ENCODE data around the gene RBFOX2. TPM values are rescaled to one million over a fixed set of nuclear protein-coding genes. Genes with fewer than 3 reads are reported as not detected.
"Not testable (repeated sequence)": the region's sequence is repeated elsewhere in the genome, so short reads cannot be mapped to it uniquely, and the experiment has no call there.

Gene RBFOX2
- total and polyA plus RNA-seq, 2 of the 8 experiments (the other 6 are each of a cell fraction or from before 2014, with no cell fraction given) = 121 to 122 TPM

- H4K8ac ChIP-seq (ENCODE audit: extremely low read depth, insufficient read depth, low read length); DNase-seq (ENCODE audit: low read depth in 1 of 2, low spot score in 2 of 2); CTCF ChIA-PET (ENCODE audit: partially characterized antibody); H3K36me3 ChIP-seq (ENCODE audit: control insufficient read depth in 2 of 4, insufficient read depth in 4 of 4, low read length in 3 of 4); H2BK5ac ChIP-seq (ENCODE audit: low read depth, low read length); H2AK5ac ChIP-seq (ENCODE audit: low read depth, low read length); H3K4me1 ChIP-seq (replicated peaks in 1 of 4; ENCODE audit: control insufficient read depth in 3 of 4, insufficient read depth in 4 of 4, low read length in 3 of 4); FAIRE-seq; H4K20me1 ChIP-seq (replicated peaks in 1 of 2; ENCODE audit: control insufficient read depth in 1 of 2, insufficient read depth in 2 of 2, low read length in 2 of 2); H2BK12ac ChIP-seq (ENCODE audit: low read depth, low read length); H3K27me3 ChIP-seq (replicated peaks in 1 of 4; ENCODE audit: control insufficient read depth in 3 of 4, extremely low read depth in 1 of 4, insufficient read depth in 3 of 4, low read length in 3 of 4); H3K23ac ChIP-seq (ENCODE audit: insufficient read length); H2BK120ac ChIP-seq (replicated peaks; ENCODE audit: low read depth, low read length); H3K79me1 ChIP-seq (ENCODE audit: low read depth, low read length); H2BK15ac ChIP-seq (ENCODE audit: low read length); H3K14ac ChIP-seq (ENCODE audit: insufficient read length); H4K5ac ChIP-seq (ENCODE audit: insufficient read length, low read depth, low read length); H3K27ac ChIP-seq (ENCODE audit: low read depth, low read length); H3K9ac ChIP-seq (replicated peaks in 1 of 4; ENCODE audit: extremely low read depth in 1 of 4, low read depth in 3 of 4, low read length in 3 of 4); H3K4ac ChIP-seq (replicated peaks; ENCODE audit: insufficient read length, low read depth, low read length); H3K79me2 ChIP-seq (ENCODE audit: control insufficient read depth in 1 of 2, insufficient read depth in 2 of 2, low read length in 2 of 2); H2BK20ac ChIP-seq (ENCODE audit: low read length); POLR2A ChIA-PET (ENCODE audit: partially characterized antibody); H3K4me3 ChIP-seq (ENCODE audit: extremely low read depth in 1 of 4, insufficient read depth in 2 of 4, low read depth in 3 of 4, low read length in 4 of 4); H3K4me2 ChIP-seq (ENCODE audit: insufficient read depth in 1 of 2, low read depth in 2 of 2, low read length in 2 of 2); H3K56ac ChIP-seq (replicated peaks; ENCODE audit: insufficient read length, low read depth, low read length); H3K23me2 ChIP-seq (ENCODE audit: low read depth, low read length); H3K18ac ChIP-seq (ENCODE audit: extremely low read depth, low read length); H3K9me3 ChIP-seq (ENCODE audit: insufficient read depth in 2 of 2, low read depth in 1 of 2, low read length in 1 of 2); H2AFZ ChIP-seq (ENCODE audit: low read length); H4K91ac ChIP-seq (replicated peaks; ENCODE audit: insufficient read length, low read length): not testable (repeated sequence)
- 90% methylated on average over 4 of the region's 6 CpGs; no CpG with 5 or more reads in 1 of the 2 experiments for WGBS, 2 experiments (ENCODE audit: extremely low coverage in 1 of 2, insufficient coverage in 1 of 2, insufficient read length in 1 of 2, insufficient replicate concordance in 2 of 2, low coverage in 1 of 2, low lambda C conversion rate in 2 of 2, missing lambda C conversion rate in 1 of 2)
Measured at GRCh38 chr22:35699852-35700251, 328.8 kb downstream of the RBFOX2 start.

Measured in H1 (cell line).